Measurements from ENCODE around the gene ADAMTS13. TPM values are rescaled to one million over a fixed set of nuclear protein-coding genes. Genes with fewer than 3 reads are reported as not detected.

The ADAMTS13 gene
- polyA plus RNA-seq, 1 donor from 2014 or later: 13.5 TPM

DNA sequence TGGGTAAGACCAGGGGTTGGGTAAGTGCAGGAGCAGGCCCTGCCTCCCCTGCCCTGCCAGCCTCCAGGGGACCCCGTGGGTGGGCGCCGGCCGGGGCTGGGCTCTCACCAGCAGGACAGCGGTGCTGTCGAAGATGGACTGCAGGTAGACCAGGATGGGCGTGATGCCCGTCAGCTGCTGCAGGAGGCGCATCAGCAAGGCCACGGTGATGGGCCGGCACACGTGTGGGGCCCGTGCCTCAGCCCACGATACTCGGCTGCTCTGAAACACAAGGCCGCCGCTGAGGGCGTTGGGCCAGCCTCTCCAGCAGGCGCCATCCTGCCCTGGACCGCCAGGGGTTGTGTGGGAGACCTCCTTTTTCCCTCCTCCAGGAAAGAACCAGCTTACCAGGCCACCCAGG is 52.7 kb downstream of the ADAMTS13 start:
- no peaks in the 10 kb centered on the region for H3K36me3 ChIP-seq (ENCODE audit: insufficient read depth, low read length)
- H3K4me2 ChIP-seq (ENCODE audit: low read length): no peak overlapping the region
- H3K4me3 ChIP-seq (ENCODE audit: low read length): no peak overlapping the region
- no peaks in the 10 kb centered on the region for H3K9me3 ChIP-seq (ENCODE audit: low read length)
- H3K9ac ChIP-seq (ENCODE audit: low read length): no peak overlapping the region
- H3K27me3 ChIP-seq (ENCODE audit: insufficient read depth, low read depth, low read length): no peaks in the 10 kb centered on the region
- no peak overlapping the region for H3K27ac ChIP-seq (ENCODE audit: low read length)
- H3F3A ChIP-seq (ENCODE audit: insufficient read depth, low read length, poor library complexity, severe bottlenecking): no peaks in the 10 kb centered on the region
- no peak overlapping the region for H2AFZ ChIP-seq (ENCODE audit: low read depth, low read length)
- H4K20me1 ChIP-seq (ENCODE audit: insufficient read depth): no peaks in the 10 kb centered on the region
- TF ChIP-seq, protein P1, sequence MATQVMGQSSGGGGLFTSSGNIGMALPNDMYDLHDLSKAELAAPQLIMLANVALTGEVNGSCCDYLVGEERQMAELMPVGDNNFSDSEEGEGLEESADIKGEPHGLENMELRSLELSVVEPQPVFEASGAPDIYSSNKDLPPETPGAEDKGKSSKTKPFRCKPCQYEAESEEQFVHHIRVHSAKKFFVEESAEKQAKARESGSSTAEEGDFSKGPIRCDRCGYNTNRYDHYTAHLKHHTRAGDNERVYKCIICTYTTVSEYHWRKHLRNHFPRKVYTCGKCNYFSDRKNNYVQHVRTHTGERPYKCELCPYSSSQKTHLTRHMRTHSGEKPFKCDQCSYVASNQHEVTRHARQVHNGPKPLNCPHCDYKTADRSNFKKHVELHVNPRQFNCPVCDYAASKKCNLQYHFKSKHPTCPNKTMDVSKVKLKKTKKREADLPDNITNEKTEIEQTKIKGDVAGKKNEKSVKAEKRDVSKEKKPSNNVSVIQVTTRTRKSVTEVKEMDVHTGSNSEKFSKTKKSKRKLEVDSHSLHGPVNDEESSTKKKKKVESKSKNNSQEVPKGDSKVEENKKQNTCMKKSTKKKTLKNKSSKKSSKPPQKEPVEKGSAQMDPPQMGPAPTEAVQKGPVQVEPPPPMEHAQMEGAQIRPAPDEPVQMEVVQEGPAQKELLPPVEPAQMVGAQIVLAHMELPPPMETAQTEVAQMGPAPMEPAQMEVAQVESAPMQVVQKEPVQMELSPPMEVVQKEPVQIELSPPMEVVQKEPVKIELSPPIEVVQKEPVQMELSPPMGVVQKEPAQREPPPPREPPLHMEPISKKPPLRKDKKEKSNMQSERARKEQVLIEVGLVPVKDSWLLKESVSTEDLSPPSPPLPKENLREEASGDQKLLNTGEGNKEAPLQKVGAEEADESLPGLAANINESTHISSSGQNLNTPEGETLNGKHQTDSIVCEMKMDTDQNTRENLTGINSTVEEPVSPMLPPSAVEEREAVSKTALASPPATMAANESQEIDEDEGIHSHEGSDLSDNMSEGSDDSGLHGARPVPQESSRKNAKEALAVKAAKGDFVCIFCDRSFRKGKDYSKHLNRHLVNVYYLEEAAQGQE (IDR thresholded peaks at IDR 0.05; ENCODE audit: borderline replicate concordance): no peak
- no peak for TF ChIP-seq POLR2AphosphoS5 (IDR thresholded peaks at IDR 0.05)
- TF ChIP-seq RAD21 (conservative IDR thresholded peaks at IDR 0.05): no peak
- TF ChIP-seq CTCF (IDR thresholded peaks at IDR 0.05; ENCODE audit: poor library complexity, severe bottlenecking): no peak
- no peak for TF ChIP-seq MXI1 (conservative IDR thresholded peaks at IDR 0.05; ENCODE audit: poor library complexity, severe bottlenecking)
- H3K79me2 ChIP-seq (replicated peaks; ENCODE audit: insufficient read depth, low read length): no peaks in the 10 kb centered on the region
- no peaks in the 10 kb centered on the region for H3K9me2 ChIP-seq (ENCODE audit: insufficient read depth, low read length)

DNA sequence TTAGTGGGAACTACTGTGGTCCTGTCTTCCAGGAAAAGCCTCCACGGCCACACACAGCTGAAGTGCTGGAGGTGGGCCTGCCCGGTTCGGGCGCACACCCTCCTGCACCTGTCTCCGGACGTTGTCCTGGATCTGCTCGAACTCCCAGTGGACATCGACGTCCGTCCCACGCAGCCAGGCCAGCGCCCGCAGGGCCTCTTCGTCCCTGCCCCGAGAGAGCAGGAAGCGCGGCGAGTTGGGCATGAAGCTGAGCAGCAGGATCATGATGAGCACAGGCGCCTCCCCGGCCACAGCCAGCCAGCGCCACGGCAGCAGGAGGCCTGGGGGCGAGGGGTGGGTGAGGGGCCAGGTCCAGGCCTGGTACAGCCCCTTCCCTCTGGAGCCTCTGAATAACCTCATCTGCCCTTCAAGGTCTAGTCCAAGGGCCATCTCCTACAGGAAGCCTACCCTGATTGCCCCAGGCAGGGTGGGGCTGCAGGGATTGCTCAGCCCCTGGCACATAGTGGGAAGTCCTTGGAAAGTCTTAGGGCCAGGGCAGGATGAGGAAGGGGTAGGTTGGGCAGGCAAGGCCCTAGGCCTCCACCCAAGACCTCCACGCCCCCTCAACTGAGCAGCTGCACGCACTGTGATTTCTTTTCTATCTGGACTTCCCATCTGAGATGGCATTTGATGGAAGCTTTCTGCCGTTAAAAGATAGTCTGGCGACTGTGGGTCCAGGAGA is 53.3 kb downstream of the ADAMTS13 start:
- no peaks in the 10 kb centered on the region for H3K36me3 ChIP-seq (ENCODE audit: insufficient read depth, low read length)

More for the DNA sequence above, 53.3 kb downstream of the ADAMTS13 start:
- Histone ChIP-seq H3K4me2 (ENCODE audit: low read length) (no peak overlapping the region), H3K9me3 (ENCODE audit: low read length) (no peaks in the 10 kb centered on the region), H3K9me2 (ENCODE audit: insufficient read depth, low read length) (no peaks in the 10 kb centered on the region), H3F3A (ENCODE audit: insufficient read depth, low read length, poor library complexity, severe bottlenecking) (no peaks in the 10 kb centered on the region), H3K27ac (ENCODE audit: low read length) (no peak overlapping the region), H2AFZ (ENCODE audit: low read depth, low read length) (no peak overlapping the region), H4K20me1 (ENCODE audit: insufficient read depth) (no peaks in the 10 kb centered on the region), H3K27me3 (ENCODE audit: insufficient read depth, low read depth, low read length) (no peaks in the 10 kb centered on the region), H3K79me2 (replicated peaks; ENCODE audit: insufficient read depth, low read length) (no peaks in the 10 kb centered on the region), H3K4me3 (ENCODE audit: low read length) (no peak overlapping the region), H3K9ac (ENCODE audit: low read length) (no peak overlapping the region)
- TF ChIP-seq POLR2AphosphoS5 (IDR thresholded peaks at IDR 0.05) (no peak), EP300 (conservative IDR thresholded peaks at IDR 0.05; ENCODE audit: poor library complexity, severe bottlenecking) (no peak), TAF1 (IDR thresholded peaks at IDR 0.05; ENCODE audit: low read depth) (no peak), MXI1 (conservative IDR thresholded peaks at IDR 0.05; ENCODE audit: poor library complexity, severe bottlenecking) (no peak), RAD21 (conservative IDR thresholded peaks at IDR 0.05) (no peak), CTCF (IDR thresholded peaks at IDR 0.05; ENCODE audit: poor library complexity, severe bottlenecking) (no peak), EZH2 (IDR thresholded peaks at IDR 0.05; ENCODE audit: borderline replicate concordance, insufficient read depth, low read length, poor library complexity, severe bottlenecking) (no peak), SMC3 (conservative IDR thresholded peaks at IDR 0.05; ENCODE audit: poor library complexity) (no peak)
- TF ChIP-seq, protein P1 (IDR thresholded peaks at IDR 0.05; ENCODE audit: borderline replicate concordance): no peak
